ENCODE data around the gene NCR1. TPM values are rescaled to one million over a fixed set of nuclear protein-coding genes. Genes with fewer than 3 reads are reported as not detected.
A peak's percentile ranks its signal among the peaks of the same experiment; 100 is the strongest.

Gene NCR1
- total RNA-seq, 6 experiments from 2014 or later = 0.22 to 0.93 (median 0.58) TPM; not detected in 3

DNA sequence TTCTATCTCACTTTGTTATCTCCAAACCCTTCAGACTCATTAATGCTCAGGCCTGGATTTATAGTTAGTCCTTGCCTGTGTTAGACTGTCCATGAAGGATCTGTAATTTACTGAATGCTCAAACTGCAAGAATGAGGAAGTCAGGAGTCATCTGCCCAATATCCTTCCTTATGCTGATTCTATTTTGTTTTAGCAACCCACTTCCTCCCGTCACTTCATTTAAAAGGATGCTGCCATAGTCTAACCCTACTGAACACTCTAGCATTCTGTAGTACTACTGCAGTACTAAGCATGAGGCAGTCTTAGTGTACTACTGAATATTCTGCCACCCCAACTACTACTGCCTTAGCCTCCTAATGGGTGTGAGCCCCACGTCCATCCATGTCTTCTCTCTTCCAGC is 30.4 kb upstream of the NCR1 start:
- Histone ChIP-seq H3K9me3 (no peaks in the 10 kb centered on the region), H3K27me3 (no peaks in the 10 kb centered on the region), H3K27ac (no peak overlapping the region), H3K4me1 (no peaks in the 10 kb centered on the region), H3K4me3 (no peak overlapping the region), H3K36me3 (no peaks in the 10 kb centered on the region)
- no peak for DNase-seq
- WGBS (ENCODE audit: insufficient coverage, low coverage, low lambda C conversion rate, missing lambda C conversion rate) = 24% methylated on average over 2 of the region's 2 CpGs
- TF ChIP-seq POLR2A (IDR thresholded peaks at IDR 0.05) = no peak
- TF ChIP-seq, protein P1, sequence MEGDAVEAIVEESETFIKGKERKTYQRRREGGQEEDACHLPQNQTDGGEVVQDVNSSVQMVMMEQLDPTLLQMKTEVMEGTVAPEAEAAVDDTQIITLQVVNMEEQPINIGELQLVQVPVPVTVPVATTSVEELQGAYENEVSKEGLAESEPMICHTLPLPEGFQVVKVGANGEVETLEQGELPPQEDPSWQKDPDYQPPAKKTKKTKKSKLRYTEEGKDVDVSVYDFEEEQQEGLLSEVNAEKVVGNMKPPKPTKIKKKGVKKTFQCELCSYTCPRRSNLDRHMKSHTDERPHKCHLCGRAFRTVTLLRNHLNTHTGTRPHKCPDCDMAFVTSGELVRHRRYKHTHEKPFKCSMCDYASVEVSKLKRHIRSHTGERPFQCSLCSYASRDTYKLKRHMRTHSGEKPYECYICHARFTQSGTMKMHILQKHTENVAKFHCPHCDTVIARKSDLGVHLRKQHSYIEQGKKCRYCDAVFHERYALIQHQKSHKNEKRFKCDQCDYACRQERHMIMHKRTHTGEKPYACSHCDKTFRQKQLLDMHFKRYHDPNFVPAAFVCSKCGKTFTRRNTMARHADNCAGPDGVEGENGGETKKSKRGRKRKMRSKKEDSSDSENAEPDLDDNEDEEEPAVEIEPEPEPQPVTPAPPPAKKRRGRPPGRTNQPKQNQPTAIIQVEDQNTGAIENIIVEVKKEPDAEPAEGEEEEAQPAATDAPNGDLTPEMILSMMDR (IDR thresholded peaks at IDR 0.05) = no peak
- intact Hi-C loops (cut with DNase I) = no loop called here
- ATAC-seq = peak; percentile 45 to 58 (median 53)

DNA sequence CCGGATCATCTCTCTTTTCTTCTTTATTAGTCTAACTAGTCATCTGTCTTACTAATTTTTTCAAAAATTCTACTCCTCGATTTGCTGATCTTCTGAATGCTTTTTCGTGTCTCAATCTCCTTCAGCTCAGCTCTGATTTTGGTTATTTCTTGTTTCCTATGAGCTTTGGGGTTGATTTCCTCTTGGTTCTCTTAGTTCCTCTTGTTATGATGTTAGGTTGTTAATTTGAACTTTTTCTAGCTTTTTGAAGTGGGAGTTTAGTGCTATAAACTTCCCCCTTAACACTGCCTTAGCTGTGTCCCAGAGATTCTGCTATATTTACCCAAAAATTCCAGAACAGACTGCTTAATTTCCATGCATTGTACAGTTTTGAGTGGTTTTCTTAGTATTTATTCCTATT is 28.5 kb upstream of the NCR1 start:
- TF ChIP-seq POLR2A (IDR thresholded peaks at IDR 0.05) = no peak
- TF ChIP-seq, protein P1 (IDR thresholded peaks at IDR 0.05) = no peak
- 24% methylated on average over 3 of the region's 3 CpGs for WGBS (ENCODE audit: insufficient coverage, low coverage, low lambda C conversion rate, missing lambda C conversion rate)
- DNase-seq = no peak
- intact Hi-C loops (cut with DNase I) = no loop called here
- no peaks in the 10 kb centered on the region for H3K27me3 ChIP-seq
- H3K36me3 ChIP-seq = no peaks in the 10 kb centered on the region
- no peak overlapping the region for H3K27ac ChIP-seq
- ATAC-seq = no peak
- H3K4me1 ChIP-seq = no peaks in the 10 kb centered on the region
- H3K4me3 ChIP-seq = no peak overlapping the region
- H3K9me3 ChIP-seq = no peaks in the 10 kb centered on the region

DNA sequence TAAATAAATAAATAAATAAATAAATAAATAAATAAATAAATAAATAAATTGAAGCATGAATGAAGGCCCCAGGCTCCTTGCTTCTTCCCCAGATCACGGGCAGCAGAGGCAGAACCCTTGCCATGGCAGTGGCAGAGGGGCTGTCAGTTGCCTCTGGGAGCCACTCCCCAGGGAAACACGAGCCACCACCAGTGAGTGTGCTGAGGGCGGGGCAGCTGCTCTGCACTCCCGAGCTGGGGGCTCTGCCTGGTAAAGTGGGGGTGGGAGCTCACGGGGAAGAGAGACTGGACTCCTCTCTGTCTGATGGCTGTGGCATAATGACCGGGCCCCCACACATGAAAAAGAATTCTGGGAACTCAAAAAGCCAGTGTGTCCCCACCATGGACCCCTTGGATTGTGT is 24.1 kb upstream of the NCR1 start:
- H3K27ac ChIP-seq = no peak overlapping the region
- DNase-seq (no peak), ATAC-seq (no peak)
- no peaks in the 10 kb centered on the region for H3K4me1 ChIP-seq
- intact Hi-C loops (cut with DNase I) = no loop called here
- 8% methylated on average over 2 of the region's 6 CpGs for WGBS (ENCODE audit: insufficient coverage, low coverage, low lambda C conversion rate, missing lambda C conversion rate)
- H3K4me3 ChIP-seq = no peak overlapping the region
- TF ChIP-seq, protein P1 (IDR thresholded peaks at IDR 0.05) = no peak
- TF ChIP-seq POLR2A (IDR thresholded peaks at IDR 0.05) = no peak
- no peaks in the 10 kb centered on the region for H3K9me3 ChIP-seq
- no peaks in the 10 kb centered on the region for H3K27me3 ChIP-seq
- H3K36me3 ChIP-seq = no peaks in the 10 kb centered on the region

DNA sequence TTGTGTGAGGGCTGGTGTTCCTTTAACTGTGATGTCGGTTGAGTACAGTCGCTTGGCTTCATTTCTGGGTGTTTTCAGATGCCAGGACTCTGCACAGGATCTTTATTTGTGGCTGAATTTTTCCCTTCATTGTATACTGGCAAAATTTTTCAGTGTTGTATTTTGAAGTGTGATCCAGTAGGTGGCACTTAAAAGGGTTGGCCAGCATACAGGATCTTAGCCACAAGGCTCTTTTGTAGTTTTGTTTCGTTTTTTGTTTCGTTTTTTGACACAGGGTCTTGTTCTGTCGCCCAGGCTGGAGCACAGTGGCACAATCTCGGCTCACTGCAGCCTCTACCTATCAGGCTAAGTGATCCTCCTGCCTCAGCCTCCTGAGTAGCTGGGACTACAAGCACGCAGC is 23.2 kb upstream of the NCR1 start:
- intact Hi-C loops (cut with DNase I) = no loop called here
- no peak overlapping the region for H3K4me3 ChIP-seq
- H3K36me3 ChIP-seq = no peaks in the 10 kb centered on the region
- no peaks in the 10 kb centered on the region for H3K4me1 ChIP-seq
- no peaks in the 10 kb centered on the region for H3K27me3 ChIP-seq
- ATAC-seq = peak in 1 of 4 donors; percentile 38
- H3K27ac ChIP-seq = no peak overlapping the region
- DNase-seq = no peak
- TF ChIP-seq, protein P1 (IDR thresholded peaks at IDR 0.05) = no peak
- no peak for TF ChIP-seq POLR2A (IDR thresholded peaks at IDR 0.05)
- H3K9me3 ChIP-seq = no peaks in the 10 kb centered on the region
- WGBS (ENCODE audit: insufficient coverage, low coverage, low lambda C conversion rate, missing lambda C conversion rate) = 35% methylated on average over 6 of the region's 7 CpGs

DNA sequence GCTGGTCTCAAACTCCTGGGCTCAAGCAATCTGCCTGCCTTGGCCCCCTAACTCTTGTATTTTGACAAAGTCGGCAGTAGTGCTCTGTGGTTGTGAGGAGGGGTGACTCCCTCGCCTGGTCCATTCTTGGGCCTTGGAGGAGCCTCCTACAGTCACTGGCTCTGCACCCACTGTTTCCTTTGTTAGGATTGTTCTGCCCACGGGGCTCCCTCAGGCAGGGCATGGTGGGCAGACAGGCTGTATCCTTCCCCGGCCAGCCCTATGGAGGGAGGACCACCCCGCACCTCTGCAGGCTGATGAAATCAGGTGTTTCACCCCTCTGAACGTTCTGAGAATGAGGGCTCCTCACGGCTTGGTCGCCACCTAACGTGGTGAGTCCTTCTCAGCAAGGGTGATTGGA is 22.7 kb upstream of the NCR1 start:
- H3K36me3 ChIP-seq = no peaks in the 10 kb centered on the region
- TF ChIP-seq, protein P1 (IDR thresholded peaks at IDR 0.05) = no peak
- no peak for TF ChIP-seq POLR2A (IDR thresholded peaks at IDR 0.05)
- H3K27ac ChIP-seq = no peak overlapping the region
- DNase-seq (no peak), ATAC-seq (peak in 1 of 4 donors; percentile 20)
- no peaks in the 10 kb centered on the region for H3K4me1 ChIP-seq
- 32% methylated on average over 6 of the region's 9 CpGs for WGBS (ENCODE audit: insufficient coverage, low coverage, low lambda C conversion rate, missing lambda C conversion rate)
- intact Hi-C loops (cut with DNase I) = no loop called here
- no peak overlapping the region for H3K4me3 ChIP-seq
- no peaks in the 10 kb centered on the region for H3K27me3 ChIP-seq
- H3K9me3 ChIP-seq = no peaks in the 10 kb centered on the region

Data from right lobe of liver (tissue), 6 donors.